ENCODE measurements around the gene R3HDM4. TPM values are rescaled to one million over a fixed set of nuclear protein-coding genes. Genes with fewer than 3 reads are reported as not detected.
"Not testable (repeated sequence)": the region's sequence is repeated elsewhere in the genome, so short reads cannot be mapped to it uniquely, and the experiment has no call there.

R3HDM4 gene
- total RNA-seq (2014; rRNA removed; shearing (Covaris generic)) = 35.8 and 40.8 TPM in 2 replicates

GRCh38 chr19:913080-913748, at the start of gene R3HDM4:
Gene R3HDM4 (minus strand): TSS chr19:913219. CDS start chr19:913157, 62 bp downstream.
- DNase-seq (ENCODE audit: low read depth) = peak; percentile 80

DNA sequence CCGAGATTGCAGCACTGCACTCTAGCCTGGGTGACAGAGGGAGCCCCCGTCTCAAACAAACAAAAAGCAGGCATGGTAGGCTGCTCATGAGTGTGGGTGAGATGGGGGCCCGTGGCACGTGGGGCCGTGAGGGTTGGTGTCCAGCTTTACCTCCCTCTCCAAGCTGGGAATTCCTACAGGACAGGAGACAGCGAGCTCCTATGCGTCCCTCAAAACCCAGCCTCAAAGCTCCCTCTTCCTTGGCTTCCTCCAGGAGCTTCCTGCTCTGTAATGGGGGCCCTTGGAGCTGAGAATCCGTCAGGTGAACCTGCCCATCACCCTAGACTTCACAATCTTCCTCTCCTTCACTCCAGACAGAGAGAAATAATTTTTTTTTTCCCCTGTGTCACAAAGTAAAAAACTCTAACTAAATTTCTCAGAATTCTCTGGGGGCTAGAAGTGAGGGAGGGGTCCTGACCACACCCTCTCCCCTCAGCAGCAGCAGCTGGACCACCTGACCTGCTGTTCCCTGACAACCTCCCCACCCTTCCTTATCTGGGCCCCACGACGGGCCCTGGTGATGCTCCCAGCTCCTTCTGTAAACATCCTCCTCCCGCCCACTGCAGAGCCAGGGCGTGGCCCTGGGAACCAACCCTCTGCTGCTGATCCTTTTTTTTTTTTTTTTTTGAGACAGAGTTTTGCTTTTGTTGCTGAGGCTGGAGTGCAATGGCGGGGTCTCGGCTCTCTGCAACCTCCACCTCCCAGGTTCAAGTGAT, 49.0 kb upstream of the R3HDM4 start:
- peak; percentile 56 for DNase-seq (ENCODE audit: low read depth)

DNA sequence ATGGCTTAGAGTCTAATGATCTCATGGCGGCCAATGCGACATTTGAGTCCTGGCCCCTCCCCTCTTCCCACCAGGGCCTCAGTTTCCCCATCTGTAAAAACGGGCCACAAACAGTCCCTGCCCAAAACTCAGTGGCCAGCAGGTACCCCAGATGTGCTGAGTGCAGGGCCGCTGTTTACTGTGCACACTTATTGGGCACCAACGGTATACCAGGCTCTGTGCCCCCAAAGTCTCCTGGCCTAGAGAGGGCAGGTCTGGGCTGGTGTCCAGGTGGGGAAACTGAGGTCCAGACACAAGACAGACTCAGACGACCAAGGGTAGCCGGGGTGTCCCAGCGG, 47.6 kb upstream of the R3HDM4 start:
- DNase-seq (ENCODE audit: low read depth) = no peak

DNA sequence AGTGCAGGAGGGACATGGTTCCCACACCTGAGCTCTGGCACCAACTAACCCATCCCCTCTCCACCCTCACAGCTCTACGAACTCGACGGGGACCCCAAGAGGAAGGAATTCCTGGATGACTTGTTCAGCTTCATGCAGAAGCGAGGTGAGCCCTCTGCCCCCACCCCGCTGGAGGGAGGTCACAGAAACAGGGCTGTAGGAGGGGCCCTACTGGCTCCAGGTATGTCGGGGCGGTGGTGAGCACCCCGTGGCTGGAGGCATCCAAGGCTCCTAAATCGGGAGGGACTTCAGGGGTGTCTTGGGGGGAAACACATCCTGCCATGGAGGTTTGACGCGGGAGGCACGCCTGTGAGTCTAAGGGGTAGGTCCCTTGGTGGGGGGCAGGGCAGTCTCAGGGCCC, 47.0 kb upstream of the R3HDM4 start:
- DNase-seq (ENCODE audit: low read depth) = no peak

- DNase-seq (ENCODE audit: low read depth) = peak; percentile 38
Observed at GRCh38 chr19:958967-959855, 46.2 kb upstream of the R3HDM4 start.

GRCh38 chr19:957578-957977, 44.6 kb upstream of the R3HDM4 start:
- not testable (repeated sequence) for DNase-seq (ENCODE audit: low read depth)

DNA sequence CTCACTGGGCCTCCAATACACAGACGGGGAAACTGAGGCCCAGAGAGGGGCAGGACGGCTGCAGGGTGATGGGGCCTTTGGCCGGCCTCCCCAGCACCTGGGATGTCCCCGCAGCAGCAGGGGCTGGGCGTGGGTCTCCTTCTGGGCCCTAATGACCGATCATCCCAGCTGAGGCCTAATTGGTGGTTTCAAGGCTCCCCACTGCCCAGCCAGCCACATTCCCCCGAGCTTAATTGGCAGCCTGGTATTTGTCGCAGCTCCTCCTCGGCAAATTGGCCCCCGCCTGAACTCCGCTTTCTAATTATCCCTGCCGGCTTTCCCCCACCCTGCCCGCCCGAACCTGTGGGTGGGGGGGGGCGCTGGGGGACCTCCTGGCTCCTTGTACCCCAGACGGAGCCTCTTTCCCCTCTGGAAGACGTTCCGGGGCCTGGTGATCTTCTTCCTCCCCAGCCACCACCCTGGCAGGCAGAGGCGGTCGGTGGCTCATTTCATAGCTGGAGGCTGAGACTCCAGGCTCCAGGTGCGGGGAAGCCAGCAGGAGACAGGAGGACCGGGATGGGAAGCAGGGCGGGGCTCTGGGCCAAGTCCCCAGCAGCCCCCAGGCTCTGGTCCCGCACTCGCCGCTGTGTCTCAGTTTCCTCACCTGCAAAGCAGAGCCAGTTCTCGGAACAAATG, 43.9 kb upstream of the R3HDM4 start:
- peak; percentile 35 for DNase-seq (ENCODE audit: low read depth)

DNA sequence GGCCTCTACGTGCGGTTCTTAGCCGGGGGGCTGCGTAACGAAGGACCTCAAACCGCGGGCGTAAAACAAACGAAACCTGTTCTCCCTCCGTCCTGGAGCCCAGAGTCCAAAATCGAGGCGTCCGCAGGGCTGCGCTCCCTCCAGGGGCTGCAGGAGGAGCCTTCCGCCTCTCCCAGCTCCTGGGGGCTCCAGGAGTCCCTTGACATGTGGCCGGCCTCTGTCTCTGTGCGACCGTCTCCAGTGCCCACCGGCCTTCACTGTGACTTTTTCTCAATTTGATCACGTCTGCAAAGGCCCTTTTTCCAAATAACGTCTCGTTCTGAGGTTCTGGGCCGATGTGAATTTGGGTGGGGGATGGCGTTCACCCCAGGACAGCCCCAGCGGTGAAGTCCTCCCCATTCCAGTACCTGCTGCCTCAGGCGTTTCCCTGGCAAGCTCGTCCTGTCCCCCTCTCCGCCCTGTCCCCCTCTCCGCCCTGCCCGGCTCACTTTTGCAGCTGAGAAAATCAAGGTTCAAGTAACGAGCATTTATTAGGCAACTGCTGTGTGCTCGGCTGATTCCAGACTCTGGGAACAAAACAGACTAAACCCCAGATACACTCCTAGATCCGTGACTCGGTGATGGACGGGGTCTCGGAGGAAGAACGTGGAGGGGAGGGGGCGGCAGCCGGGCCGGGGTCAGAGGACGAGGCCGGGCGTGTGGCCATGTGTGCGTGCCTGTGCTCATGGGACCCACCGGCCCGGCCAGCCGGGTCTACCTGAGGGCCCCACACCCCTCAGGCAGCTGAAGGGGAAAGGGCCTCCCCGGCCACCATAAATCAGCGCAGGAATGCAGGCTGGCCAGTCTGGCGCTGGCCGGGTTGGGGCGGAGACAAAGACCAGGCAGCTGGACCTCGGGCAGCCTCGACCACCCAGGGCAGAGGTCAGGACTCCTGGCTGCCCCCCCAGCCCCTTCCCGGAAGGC, 43.1 kb upstream of the R3HDM4 start:
- no peak for DNase-seq (ENCODE audit: low read depth)

DNA sequence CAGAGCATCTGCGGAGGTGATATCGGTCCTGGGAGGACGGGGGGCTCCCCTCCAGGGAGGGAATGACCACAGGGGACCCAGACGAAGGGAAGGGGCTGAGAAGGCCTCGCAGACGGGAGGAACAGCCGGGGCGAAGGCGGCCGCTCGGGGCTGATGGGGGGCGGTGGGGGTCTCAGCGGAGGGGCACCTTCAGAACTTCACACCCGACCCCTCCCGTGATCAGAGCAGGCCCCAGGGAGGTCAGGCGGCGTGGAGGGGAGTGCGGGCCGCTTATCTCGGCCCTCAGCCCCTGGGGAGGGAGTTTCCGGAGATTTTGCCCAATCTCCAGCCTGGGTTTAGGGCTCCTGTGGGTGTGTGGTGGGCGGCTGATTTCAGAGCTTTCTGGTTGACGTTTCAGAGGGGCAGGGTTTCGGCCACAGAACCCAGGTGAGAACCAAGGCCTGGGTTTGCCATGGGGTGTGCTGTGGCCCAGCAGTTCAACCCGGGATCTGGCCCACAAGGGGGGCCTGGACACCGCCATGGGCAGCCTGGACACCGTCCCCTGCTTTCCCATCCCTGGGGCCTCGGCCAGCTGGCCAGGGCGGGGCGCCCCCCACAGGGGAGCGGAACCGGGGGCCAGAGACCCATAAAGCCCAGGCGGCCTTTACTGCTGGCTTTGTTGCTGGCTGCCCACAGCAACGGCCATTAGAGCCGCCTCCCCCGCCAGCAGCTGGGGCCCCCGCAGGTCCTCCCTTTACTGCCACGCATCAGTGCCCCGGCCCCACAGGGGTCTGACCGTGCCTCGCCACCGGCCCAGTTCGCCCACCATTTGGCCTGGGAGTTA, 41.9 kb upstream of the R3HDM4 start:
- no peak for DNase-seq (ENCODE audit: low read depth)

- DNase-seq (ENCODE audit: low read depth) = no peak
Observed at GRCh38 chr19:954272-954671, 41.3 kb upstream of the R3HDM4 start.

DNA sequence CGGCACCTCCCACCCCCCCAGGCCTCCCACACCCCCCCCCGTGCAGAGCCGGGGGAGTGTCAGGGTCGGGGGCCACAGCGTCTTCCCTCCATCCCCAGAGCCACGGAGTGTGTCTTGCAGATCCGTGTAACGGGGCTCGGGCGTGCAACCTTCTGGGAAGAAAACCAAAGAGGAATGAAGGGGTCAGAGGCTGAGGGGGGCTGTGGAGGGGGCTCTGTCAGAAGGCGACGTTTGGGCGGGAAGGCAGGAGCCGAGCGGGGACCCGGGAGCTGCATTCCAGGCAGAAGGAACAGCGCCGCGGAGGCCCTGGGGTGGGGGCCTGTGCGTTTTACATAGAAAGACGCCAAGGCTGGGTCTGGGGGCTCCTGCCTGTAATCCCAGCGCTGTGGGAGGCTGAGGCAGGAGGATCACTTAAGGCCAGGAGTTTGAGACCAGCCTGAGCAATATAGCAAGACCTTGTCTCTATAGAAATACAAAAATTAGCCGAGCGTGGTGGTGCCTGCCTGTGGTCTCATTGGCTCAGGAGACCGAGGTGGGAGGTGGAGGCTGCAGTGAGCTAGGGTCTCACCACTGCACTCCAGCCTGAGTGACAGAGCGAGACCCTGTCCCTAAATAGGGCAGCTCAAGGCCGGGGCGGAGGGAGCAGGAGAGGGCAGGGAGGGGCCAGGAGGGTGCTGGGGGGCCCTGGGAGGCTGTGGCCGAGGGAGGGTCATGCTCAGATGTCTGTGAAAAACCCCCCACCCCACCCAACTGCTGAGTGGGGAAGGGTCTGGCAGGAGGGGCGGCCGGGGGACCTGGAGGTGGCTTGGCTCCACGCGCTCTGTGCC, 40.6 kb upstream of the R3HDM4 start:
- DNase-seq (ENCODE audit: low read depth) = no peak

- no peak for DNase-seq (ENCODE audit: low read depth)
Observed at GRCh38 chr19:952680-953444, 39.8 kb upstream of the R3HDM4 start.

DNA sequence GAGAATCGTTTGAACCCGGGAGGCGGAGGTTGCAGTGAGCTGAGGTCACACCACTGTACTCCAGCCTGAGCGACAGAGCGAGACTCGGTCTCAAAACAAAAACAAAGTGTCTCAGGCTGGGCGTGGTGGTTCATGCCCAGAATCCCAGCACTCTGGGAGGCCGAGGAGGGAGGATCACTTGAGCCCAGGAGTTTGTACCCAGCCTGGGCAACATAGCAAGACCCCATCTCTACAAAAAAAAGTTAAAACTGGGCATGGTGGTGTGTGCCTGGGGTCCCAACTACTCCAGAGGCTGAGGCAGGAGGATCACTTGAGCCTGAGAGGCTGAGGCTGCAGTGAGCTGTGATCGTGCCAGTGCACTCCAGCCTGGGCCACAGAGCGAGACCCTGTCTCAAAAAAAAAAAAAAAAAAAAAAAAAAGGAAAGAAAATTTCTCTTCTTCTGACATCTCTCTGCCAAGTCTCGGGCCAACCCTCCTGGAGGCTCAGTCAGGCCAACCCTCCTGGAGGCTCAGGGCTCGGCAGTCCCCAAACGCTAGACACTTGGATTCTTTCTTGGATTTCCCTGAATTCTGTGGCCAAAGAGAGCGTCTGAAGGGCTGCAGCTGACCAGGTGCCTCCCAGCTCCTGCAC, 39.1 kb upstream of the R3HDM4 start:
- no peak for DNase-seq (ENCODE audit: low read depth)

DNA sequence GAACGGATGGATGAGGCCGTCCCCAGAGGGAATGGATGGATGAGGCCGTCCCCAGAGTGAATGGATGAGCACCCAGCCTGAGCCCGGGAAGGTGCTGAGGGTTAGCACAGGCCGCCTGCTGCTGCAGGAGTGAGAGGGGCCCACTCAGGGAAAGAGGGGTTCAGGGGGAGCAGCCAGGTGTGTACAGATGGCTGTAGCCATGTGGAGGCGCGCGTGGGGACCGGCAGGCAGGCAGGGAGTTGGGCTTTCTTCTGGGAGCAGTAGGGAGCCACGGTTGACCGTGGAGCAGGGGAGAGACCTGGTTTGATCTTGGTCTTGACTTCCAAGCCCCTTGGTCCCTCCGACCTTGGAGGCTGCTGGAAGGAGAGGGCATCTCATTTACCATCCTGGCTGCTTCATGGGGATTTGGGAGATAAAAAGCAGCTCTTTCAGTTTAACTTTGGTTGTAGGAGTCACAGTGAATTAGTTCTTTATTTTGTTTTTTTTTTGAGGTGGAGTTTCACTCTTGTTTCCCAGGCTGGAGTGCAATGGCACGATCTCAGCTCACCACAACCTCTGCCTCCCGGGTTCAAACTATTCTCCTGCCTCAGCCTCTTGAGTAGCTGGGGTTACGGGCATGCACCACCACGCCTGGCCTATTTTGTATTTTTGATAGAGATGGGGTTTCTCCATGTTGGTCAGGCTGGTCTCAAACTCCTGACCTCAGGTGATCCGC, 37.5 kb upstream of the R3HDM4 start:
- no peak for DNase-seq (ENCODE audit: low read depth)

GRCh38 chr19:948842-949496, 36.0 kb upstream of the R3HDM4 start:
- no peak for DNase-seq (ENCODE audit: low read depth)
